DMS53 treated with DMSO at 0.1 percent for 48 hours (cell line): Measurements from ENCODE around the gene NR1D1.

Source experiments
- DNase-seq: peaks from one replicate; lab custom pipeline; 2025; ENCODE audit not compliant: unreplicated experiment; lab: John Stamatoyannopoulos, UW

NR1D1 gene

DNA sequence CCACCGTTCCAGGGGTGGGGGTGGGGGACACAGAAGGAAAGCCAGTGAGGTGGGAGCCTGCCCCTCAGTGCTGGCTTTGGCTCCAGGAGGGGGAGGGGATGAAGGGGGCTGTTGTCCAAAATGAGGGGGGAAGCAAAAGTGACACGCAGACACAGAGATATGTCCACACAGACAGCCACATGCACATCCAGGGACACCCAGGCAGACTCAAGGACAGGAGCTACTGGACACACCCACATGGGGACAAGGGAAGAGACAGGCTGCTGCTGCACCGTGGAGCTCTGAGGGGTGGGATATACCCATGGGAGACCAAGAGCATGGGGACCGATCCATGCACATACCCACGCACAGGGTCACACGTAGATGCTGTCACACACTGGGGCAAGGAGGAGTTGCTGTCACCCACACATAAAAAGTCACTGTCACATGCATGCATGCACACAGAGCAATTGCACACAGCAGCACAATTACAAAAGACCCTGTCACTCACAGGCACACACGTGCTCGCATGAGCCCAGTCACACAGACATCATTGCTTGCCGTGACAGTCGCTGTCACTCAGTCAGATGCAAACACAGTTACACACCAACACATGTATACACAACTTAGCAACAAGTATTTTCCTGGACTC is 36.4 kb downstream of the NR1D1 start:
- no peak for DNase-seq

DNA sequence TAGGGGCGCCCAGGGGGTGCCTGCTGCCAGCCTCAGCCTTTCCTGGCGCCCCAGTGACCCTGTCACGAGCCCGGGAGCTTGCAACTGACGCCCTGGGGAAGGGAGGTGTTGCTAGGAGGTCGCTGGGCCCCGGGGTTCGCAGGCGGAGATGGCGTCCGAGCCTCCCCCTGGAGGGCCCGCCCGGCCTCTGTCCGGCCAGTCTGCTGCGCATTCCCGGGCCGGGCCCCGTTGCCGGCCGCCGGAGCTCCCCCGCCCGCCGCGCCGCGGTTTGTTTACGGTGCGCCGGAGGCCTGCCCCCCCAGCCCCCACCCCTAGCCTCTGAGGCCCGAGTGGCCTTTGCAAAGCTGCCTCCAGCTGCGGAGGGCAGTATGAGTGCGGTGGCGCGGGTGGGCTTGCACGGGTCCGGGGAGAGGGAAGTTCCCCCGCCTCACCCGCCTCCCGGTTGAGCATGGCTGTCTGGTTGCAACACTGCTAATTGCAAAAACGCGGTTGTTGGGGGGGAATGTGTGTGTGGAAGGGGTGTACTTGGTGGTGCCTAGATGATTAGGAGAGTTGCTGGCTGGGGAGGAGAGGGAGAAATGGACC is 37.1 kb downstream of the NR1D1 start:
- DNase-seq: no peak

DNA sequence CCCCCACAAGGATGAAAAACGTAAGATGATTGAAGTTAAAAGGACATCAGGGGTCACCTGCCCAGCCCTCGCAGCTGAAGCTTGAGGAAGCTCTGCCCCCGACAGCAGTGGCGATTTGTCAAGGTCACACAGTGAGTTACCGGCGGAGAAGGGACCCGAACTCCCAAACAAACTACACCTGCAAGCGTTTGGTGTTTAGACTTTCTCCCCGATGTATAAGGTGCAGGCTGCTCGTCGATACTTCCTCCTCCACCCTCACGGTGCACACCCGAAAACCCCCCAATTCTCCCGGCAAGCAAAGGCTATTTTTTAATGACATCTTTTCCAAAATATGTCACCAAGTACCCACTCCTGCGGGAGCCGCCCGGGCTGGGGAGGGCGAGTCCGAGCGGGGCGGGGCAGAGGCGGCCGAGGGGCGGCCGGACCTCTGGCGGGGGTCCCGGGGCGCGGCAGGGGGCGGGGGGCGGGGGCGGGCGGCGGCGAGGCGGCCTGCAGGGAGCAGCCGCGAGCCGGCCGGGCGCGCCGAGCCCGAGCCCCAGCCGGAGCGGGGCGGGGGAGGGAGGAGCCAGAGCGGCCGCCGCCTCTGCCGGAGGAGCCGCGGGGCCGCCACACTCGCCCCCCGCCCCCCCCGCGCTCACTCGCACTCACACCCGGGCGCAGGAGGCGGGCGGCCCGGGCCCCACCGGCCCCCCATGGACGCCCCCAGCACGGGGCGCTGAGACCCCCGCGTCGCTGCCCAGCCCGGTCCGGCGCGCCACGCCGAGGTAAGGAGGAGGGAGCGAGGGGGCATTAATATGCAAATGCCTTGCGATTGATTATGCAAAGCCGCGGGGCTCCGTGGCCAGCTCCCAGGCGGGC is 37.8 kb downstream of the NR1D1 start, which contains the start of gene THRA:
Gene THRA, plus strand, starts transcription at position 637 of the 858 bp plus-strand sequence. CDS start 11,524 bp downstream, outside the sequence.
- peak; percentile 12 for DNase-seq

DNA sequence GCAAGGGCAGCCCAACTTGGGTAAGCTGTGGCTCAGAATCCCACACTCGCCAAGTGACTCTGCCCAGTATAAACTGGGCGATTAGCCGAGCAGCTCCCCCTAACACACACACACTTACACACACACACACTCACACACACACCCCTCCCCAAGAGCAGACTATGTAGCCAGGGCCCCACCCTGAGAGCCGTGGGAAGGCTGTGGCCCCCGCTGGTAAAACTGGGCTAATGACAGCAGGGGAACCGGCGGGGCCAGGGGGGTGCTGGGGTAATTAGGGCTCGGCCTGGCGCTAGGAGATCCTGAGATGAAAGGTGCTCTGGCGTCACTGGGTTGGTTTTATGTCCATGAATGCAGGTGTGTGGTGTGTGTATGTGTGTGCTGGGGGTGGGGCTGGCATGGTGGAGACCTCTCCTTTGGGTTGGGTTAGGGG is 38.8 kb downstream of the NR1D1 start:
- DNase-seq: no peak

DNA sequence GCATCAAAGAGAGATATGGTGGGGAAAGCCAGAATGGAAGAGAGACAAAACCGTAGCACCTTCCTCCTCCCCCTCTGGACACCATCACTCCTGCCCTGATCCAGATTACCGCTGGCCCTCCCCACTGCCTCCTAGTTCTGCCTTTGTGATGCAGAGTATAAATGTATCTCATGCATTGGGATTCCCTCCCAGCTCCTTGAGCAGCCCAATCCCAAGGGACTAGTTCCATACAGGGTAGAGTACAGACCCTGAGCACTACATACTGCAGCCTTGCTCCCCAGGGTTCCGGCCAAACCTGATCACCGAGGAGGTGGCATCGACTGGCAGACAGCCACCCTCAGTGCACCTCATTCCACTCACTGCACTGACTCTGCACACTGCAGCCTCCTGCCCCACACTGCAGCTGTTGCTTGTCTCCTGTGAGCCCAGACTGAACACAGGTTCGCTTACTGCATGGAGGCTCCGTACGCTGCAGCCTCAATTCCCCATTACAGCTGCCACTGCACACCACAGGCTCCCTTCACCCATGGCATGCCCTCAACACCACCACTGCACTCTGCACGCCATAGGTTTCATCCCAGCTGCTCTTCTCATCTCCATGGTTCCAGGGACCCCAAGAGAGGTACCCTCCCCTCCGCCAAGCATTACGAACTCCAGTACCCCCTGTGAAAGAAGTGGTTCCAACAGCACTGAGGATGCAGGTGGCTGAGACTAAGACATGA is 39.3 kb downstream of the NR1D1 start:
- no peak for DNase-seq

DNA sequence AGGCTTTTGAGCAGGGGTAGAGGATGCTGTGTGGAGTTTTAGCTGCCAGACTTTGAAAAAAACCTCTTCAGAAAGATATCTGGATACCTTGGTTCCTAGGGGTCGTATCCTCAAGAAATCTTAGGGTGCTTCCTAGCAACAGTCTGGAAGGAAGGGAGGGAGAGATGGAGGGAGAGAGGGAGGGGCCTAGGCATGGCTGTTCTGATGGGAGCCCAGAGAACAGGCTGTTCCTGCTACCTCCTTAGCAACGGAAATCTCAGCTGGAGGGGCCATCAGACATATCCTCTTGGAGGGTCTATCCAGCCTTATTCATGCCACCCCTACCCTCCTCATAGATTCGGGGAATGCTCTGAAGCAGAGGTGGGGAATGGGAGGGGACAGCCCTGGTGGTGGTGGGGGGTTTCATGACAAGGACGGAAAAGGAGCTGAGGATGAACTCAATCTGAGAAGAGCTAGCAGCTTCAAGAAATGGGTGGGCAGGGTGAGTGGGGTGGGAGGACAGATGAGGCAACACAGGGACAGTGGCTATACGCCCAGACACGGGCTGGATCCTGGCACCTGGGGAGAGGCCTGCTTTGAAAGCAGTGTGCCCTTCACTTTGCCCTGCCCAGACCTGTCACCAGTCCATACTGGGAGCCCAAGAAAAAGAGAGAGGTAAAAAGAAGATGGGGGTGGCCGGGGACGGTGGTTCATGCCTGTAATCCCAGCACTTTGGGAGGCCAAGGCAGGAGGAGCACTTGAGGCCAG is 40.5 kb downstream of the NR1D1 start:
- no peak for DNase-seq

DNA sequence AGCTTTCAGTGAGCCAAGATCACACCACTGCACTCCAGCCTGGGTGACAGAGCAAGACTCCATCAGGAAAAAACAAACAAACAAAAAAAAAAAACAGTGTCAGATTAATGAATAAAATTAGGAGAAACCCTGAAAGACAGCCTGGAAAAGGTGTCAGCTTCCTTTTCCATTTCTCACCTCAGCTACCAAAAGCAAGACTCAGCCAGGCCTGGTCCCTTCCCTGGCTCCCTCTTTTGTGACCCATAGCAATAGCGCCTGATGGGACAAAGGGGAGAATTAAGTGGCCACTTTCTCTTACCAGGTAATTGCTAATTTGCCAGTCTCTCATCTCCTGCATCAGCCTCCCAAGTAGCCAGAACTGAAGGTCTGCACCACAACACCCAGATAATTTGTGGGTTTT is 41.5 kb downstream of the NR1D1 start:
- no peak for DNase-seq

DNA sequence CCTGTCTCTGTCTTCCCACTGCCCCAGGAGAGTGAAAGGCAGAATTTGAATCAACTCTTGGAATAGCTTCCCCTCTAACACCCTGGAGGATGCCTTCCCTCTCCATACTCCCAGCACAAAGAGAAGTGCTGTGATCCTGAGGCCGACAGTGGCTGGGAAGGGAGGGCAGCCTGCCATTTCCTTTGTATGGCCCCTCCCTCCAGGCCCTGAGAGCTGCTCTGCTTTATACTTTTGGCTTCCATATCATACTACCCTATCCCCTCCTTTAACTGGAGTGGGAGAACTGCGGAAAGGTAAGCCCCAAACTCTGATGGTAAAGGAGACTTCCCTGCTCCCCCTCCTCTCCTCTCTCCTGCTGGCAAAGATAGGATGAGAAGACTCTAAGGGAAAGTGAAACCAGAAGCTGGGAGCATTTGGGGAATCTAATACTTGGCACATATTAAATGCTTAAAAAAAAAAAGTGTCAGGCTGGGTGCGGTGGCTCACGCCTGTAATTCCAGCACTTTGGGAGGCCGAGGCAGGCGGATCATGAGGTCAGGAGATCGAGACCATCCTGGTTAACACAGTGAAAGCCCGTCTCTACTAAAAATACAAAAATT is 42.1 kb downstream of the NR1D1 start:
- no peak for DNase-seq

DNA sequence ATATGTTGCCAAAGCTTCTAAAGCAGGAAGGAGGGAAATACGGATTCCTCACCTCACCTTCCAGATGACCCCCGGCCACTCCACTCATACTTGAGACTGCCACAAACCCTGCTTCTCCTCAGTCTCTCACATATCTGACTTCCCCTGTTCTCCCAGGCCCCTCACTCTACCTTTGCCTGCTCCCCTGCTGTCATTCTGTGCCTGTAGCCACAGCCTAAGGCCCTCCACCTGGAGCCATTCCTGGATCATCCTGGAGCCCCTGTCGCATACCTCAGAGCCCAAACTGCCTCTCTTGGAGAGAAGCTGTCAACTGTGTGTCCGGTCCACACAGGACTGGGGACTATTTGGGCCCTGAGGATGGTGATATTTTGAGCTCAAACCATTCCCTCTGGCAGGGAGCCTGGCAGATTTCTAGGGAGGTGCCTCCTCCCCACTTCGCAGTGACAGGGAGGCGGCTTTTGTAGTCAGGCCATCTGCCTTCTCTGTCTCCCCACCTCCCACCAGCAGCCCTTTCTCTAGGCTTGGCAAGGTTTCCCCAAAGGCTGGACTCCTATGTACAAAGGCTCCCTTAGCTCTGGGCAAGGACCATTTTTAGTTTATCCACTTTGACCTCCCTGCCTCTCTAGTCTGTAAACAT is 43.9 kb downstream of the NR1D1 start:
- DNase-seq: no peak
